ENCODE results near the gene KCNMB2. TPM values are rescaled to one million over a fixed set of nuclear protein-coding genes. Genes with fewer than 3 reads are reported as not detected.

The KCNMB2 gene
- total and polyA plus RNA-seq, 4 experiments from 2014 or later = not detected

DNA sequence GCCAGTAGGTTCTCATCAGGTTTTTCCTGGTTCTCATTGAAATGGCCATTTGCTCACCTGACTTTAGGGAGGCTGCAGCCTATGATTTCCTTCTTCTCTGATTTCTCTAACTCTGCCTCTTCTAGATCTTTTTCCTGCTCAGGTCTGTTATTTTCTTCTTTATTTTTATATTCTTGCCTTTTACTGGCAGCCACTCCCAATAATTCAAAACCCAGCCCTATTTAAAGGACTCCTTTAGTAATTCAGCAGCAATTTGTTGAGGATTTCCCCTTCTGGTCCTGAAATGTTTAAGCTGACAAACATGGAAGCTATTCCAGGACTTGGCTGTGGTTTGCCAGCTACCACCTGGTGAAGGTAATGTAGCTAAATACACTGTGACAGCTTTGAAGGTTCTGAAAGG lies 333.8 kb downstream of the KCNMB2 start:
- Mint-ChIP-seq H3K27me3 (no peaks in the 10 kb centered on the region), H3K36me3 (no peaks in the 10 kb centered on the region), H3K4me1 (no peaks in the 10 kb centered on the region), H3K4me3 (no peak overlapping the region), H3K27ac (no peak overlapping the region), H3K9me3 (peaks cover 0 to 4% (median 0%) of the 10 kb centered on the region in 8 donors)
- POLR2A ChIA-PET (ENCODE audit: partially characterized antibody) = no interaction called here
- Histone ChIP-seq H3K4me3 (ENCODE audit: low read length in 2 of 2) (no peak overlapping the region), H3K4me1 (ENCODE audit: insufficient read depth, low read length) (no peaks in the 10 kb centered on the region), H3K9me3 (ENCODE audit: control insufficient read depth in 1 of 2, low read length in 2 of 2) (no peaks in the 10 kb centered on the region), H3K27ac (ENCODE audit: low read depth, low read length) (no peak overlapping the region), H3K36me3 (ENCODE audit: insufficient read depth, low read length) (no peaks in the 10 kb centered on the region), H3K27me3 (ENCODE audit: insufficient read depth, low read length) (no peaks in the 10 kb centered on the region)
- CTCF ChIA-PET (ENCODE audit: partially characterized antibody) = no interaction called here
- DNase-seq = no peak
- intact Hi-C loops (cut with micrococcal nuclease) = no loop called here

DNA sequence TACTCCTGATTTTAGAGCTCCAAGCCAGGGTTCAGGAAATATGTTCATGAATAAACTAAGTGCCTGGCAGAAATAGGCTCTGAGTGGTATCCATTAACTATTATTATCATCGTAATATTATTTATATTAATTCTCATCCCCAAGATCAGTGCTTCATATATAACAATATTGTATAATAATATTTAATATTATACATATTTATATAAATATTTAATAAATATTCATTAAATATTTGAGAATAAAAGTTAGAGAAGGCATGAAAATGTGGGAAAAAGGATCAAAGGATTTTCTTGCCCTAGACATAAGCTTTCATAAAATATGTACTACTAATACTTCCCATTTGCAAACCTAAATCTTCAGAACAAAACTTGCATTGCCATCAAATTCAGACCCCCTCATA lies 338.9 kb downstream of the KCNMB2 start:
- intact Hi-C loops (cut with micrococcal nuclease) = no loop called here
- no peak for DNase-seq
- H3K4me1 ChIP-seq (ENCODE audit: insufficient read depth, low read length) = no peaks in the 10 kb centered on the region
- Mint-ChIP-seq H3K36me3 (no peaks in the 10 kb centered on the region), H3K27ac (no peak overlapping the region), H3K4me3 (no peak overlapping the region), H3K4me1 (no peaks in the 10 kb centered on the region), H3K9me3 (peaks cover 0 to 4% (median 0%) of the 10 kb centered on the region in 8 donors), H3K27me3 (no peaks in the 10 kb centered on the region)
- CTCF ChIA-PET (ENCODE audit: partially characterized antibody) = no interaction called here
- H3K9me3 ChIP-seq (ENCODE audit: control insufficient read depth in 1 of 2, low read length in 2 of 2) = no peaks in the 10 kb centered on the region
- no peak overlapping the region for H3K27ac ChIP-seq (ENCODE audit: low read depth, low read length)
- H3K27me3 ChIP-seq (ENCODE audit: insufficient read depth, low read length) = no peaks in the 10 kb centered on the region
- no peak overlapping the region for H3K4me3 ChIP-seq (ENCODE audit: low read length in 2 of 2)
- POLR2A ChIA-PET (ENCODE audit: partially characterized antibody) = no interaction called here
- no peaks in the 10 kb centered on the region for H3K36me3 ChIP-seq (ENCODE audit: insufficient read depth, low read length)

DNA sequence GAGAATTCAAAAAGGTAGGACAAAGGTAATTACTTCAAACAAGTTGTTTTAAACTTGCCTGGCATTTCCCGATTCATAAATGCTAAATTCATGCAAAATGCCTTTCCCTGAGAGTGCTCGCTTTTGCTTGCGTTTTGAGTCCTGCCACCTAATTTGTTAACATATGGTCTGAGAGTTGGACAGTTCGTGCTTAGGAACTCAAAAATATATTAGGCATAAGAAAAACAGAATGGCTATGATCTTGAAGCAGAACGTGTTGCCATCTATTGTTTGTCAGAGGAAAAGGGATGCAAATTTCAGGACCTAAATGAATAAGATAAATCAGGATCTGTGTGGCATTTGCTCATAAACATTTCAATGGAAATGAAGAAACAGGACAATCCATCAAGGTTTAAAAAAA lies 339.6 kb downstream of the KCNMB2 start:
- CTCF ChIA-PET (ENCODE audit: partially characterized antibody) = no interaction called here
- no peak for DNase-seq
- Mint-ChIP-seq H3K9me3 (peaks cover 0 to 4% (median 0%) of the 10 kb centered on the region in 8 donors), H3K27me3 (no peaks in the 10 kb centered on the region), H3K4me3 (no peak overlapping the region), H3K36me3 (no peaks in the 10 kb centered on the region), H3K4me1 (no peaks in the 10 kb centered on the region), H3K27ac (no peak overlapping the region)
- H3K4me1 ChIP-seq (ENCODE audit: insufficient read depth, low read length) = no peaks in the 10 kb centered on the region
- H3K27me3 ChIP-seq (ENCODE audit: insufficient read depth, low read length) = no peaks in the 10 kb centered on the region
- H3K4me3 ChIP-seq (ENCODE audit: low read length in 2 of 2) = no peak overlapping the region
- POLR2A ChIA-PET (ENCODE audit: partially characterized antibody) = no interaction called here
- intact Hi-C loops (cut with micrococcal nuclease) = no loop called here
- no peaks in the 10 kb centered on the region for H3K9me3 ChIP-seq (ENCODE audit: control insufficient read depth in 1 of 2, low read length in 2 of 2)
- no peak overlapping the region for H3K27ac ChIP-seq (ENCODE audit: low read depth, low read length)
- H3K36me3 ChIP-seq (ENCODE audit: insufficient read depth, low read length) = no peaks in the 10 kb centered on the region

DNA sequence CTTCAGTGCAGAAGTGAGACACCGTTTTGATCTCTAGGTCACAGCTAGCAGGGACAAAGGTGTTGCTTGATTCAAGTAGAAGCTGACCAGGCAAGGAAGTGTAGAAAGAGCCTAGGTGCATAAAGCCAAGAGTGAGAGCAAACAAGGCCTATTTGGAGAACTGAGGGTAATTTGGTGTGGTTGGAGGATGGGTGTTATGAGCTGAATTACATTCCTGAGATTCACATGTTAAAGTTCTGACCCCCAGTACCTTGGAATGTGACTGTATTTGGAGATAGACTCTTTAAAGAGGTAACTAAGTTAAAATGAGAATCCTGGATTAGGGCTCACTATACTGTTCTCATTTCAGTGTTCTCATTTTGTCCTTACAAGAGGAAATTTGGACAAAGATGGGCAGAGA lies 344.0 kb downstream of the KCNMB2 start:
- Mint-ChIP-seq H3K9me3 (peaks cover 2 to 7% (median 3%) of the 10 kb centered on the region in 8 donors), H3K27me3 (peaks cover 0 to 3% of the 10 kb centered on the region in 2 donors), H3K4me1 (no peaks in the 10 kb centered on the region), H3K27ac (no peak overlapping the region), H3K4me3 (no peak overlapping the region), H3K36me3 (peaks cover 1 to 5% of the 10 kb centered on the region in 2 donors)
- Histone ChIP-seq H3K9me3 (ENCODE audit: control insufficient read depth in 1 of 2, low read length in 2 of 2) (no peaks in the 10 kb centered on the region), H3K4me3 (ENCODE audit: low read length in 2 of 2) (no peak overlapping the region), H3K27ac (ENCODE audit: low read depth, low read length) (no peak overlapping the region), H3K36me3 (ENCODE audit: insufficient read depth, low read length) (no peaks in the 10 kb centered on the region), H3K4me1 (ENCODE audit: insufficient read depth, low read length) (no peaks in the 10 kb centered on the region), H3K27me3 (ENCODE audit: insufficient read depth, low read length) (no peaks in the 10 kb centered on the region)
- no peak for DNase-seq
- ChIA-PET CTCF (ENCODE audit: partially characterized antibody) (no interaction called here), POLR2A (ENCODE audit: partially characterized antibody) (no interaction called here)
- intact Hi-C loops (cut with micrococcal nuclease) = no loop called here
